Measurements from ENCODE around the gene AMER2. TPM values are rescaled to one million over a fixed set of nuclear protein-coding genes. Genes with fewer than 3 reads are reported as not detected.

Gene AMER2
- total and polyA plus RNA-seq, 3 experiments from 2014 or later = not detected

- H3K9me3 Mint-ChIP-seq = peaks cover 0 to 10% (median 2%) of the 10 kb centered on the region in 5 donors
- H3K36me3 ChIP-seq (ENCODE audit: insufficient read depth, low read length) = no peaks in the 10 kb centered on the region
- peaks cover 4% of the 10 kb centered on the region for H3K27me3 ChIP-seq (ENCODE audit: insufficient read depth, low read length, poor library complexity, severe bottlenecking)
- no peak overlapping the region for H3K4me3 ChIP-seq (ENCODE audit: low read length)
- no peaks in the 10 kb centered on the region for H3K36me3 Mint-ChIP-seq
- H3K27me3 Mint-ChIP-seq = peaks cover 41 to 81% of the 10 kb centered on the region in 2 donors
- CTCF ChIA-PET = no interaction called here
- POLR2A ChIA-PET = no interaction called here
- H3K9me3 ChIP-seq (ENCODE audit: low read length) = no peaks in the 10 kb centered on the region
- no peaks in the 10 kb centered on the region for H3K4me1 ChIP-seq (ENCODE audit: insufficient read depth, low read length)
- DNase-seq = no peak
- no peaks in the 10 kb centered on the region for H3K4me1 Mint-ChIP-seq
- no peak overlapping the region for H3K27ac Mint-ChIP-seq
- H3K4me3 Mint-ChIP-seq = no peak overlapping the region
- no peak overlapping the region for H3K27ac ChIP-seq (ENCODE audit: low read depth, low read length)
These were observed 6.9 kb upstream of the AMER2 start for GRCh38 chr13:25179011-25179410.

- Mint-ChIP-seq H3K9me3 (peaks cover 0 to 10% (median 2%) of the 10 kb centered on the region in 5 donors), H3K27me3 (peaks cover 42 to 82% of the 10 kb centered on the region in 2 donors), H3K4me3 (no peak overlapping the region), H3K27ac (no peak overlapping the region), H3K36me3 (no peaks in the 10 kb centered on the region), H3K4me1 (no peaks in the 10 kb centered on the region)
- Histone ChIP-seq H3K36me3 (ENCODE audit: insufficient read depth, low read length) (no peaks in the 10 kb centered on the region), H3K27me3 (ENCODE audit: insufficient read depth, low read length, poor library complexity, severe bottlenecking) (peaks cover 4% of the 10 kb centered on the region), H3K9me3 (ENCODE audit: low read length) (no peaks in the 10 kb centered on the region), H3K4me3 (ENCODE audit: low read length) (no peak overlapping the region), H3K4me1 (ENCODE audit: insufficient read depth, low read length) (no peaks in the 10 kb centered on the region), H3K27ac (ENCODE audit: low read depth, low read length) (no peak overlapping the region)
- ChIA-PET POLR2A (no interaction called here), CTCF (no interaction called here)
- no peak for DNase-seq
These were observed 6.0 kb upstream of the AMER2 start for GRCh38 chr13:25178070-25178469.

GRCh38 chr13:25177636-25178035 is 5.5 kb upstream of the AMER2 start:
- Histone ChIP-seq H3K27ac (ENCODE audit: low read depth, low read length) (no peak overlapping the region), H3K9me3 (ENCODE audit: low read length) (no peaks in the 10 kb centered on the region), H3K36me3 (ENCODE audit: insufficient read depth, low read length) (no peaks in the 10 kb centered on the region), H3K4me3 (ENCODE audit: low read length) (no peak overlapping the region), H3K27me3 (ENCODE audit: insufficient read depth, low read length, poor library complexity, severe bottlenecking) (no peaks in the 10 kb centered on the region), H3K4me1 (ENCODE audit: insufficient read depth, low read length) (no peaks in the 10 kb centered on the region)
- H3K27ac Mint-ChIP-seq = no peak overlapping the region
- no peak for DNase-seq
- no peaks in the 10 kb centered on the region for H3K36me3 Mint-ChIP-seq
- CTCF ChIA-PET = no interaction called here
- no peak overlapping the region for H3K4me3 Mint-ChIP-seq
- H3K9me3 Mint-ChIP-seq = peaks cover 0 to 10% (median 2%) of the 10 kb centered on the region in 5 donors
- POLR2A ChIA-PET = no interaction called here
- H3K4me1 Mint-ChIP-seq = no peaks in the 10 kb centered on the region
- peaks cover 42 to 81% of the 10 kb centered on the region in 2 donors for H3K27me3 Mint-ChIP-seq

GRCh38 chr13:25177012-25177411 is 4.9 kb upstream of the AMER2 start:
- peaks cover 4% of the 10 kb centered on the region for H3K27me3 ChIP-seq (ENCODE audit: insufficient read depth, low read length, poor library complexity, severe bottlenecking)
- H3K27ac Mint-ChIP-seq = no peak overlapping the region
- CTCF ChIA-PET = no interaction called here

GRCh38 chr13:25175431-25175830 is 3.3 kb upstream of the AMER2 start:
- Histone ChIP-seq H3K27me3 (ENCODE audit: insufficient read depth, low read length, poor library complexity, severe bottlenecking) (peaks cover 8% of the 10 kb centered on the region), H3K36me3 (ENCODE audit: insufficient read depth, low read length) (no peaks in the 10 kb centered on the region), H3K9me3 (ENCODE audit: low read length) (no peaks in the 10 kb centered on the region), H3K4me1 (ENCODE audit: insufficient read depth, low read length) (no peaks in the 10 kb centered on the region), H3K4me3 (ENCODE audit: low read length) (no peak overlapping the region), H3K27ac (ENCODE audit: low read depth, low read length) (no peak overlapping the region)
- Mint-ChIP-seq H3K27me3 (peaks cover 48 to 85% of the 10 kb centered on the region in 2 donors), H3K27ac (peak overlapping the region in 1 of 8 donors; percentile 12), H3K4me3 (no peak overlapping the region), H3K4me1 (peaks cover 9 to 13% (median 9%) of the 10 kb centered on the region in 3 donors), H3K36me3 (no peaks in the 10 kb centered on the region), H3K9me3 (peaks cover 0 to 12% (median 2%) of the 10 kb centered on the region in 5 donors)
- no peak for DNase-seq
- POLR2A ChIA-PET = no interaction called here
- CTCF ChIA-PET = no interaction called here

More at GRCh38 chr13:25177012-25177411, 4.9 kb upstream of the AMER2 start:
- H3K9me3 ChIP-seq (ENCODE audit: low read length) = no peaks in the 10 kb centered on the region
- H3K4me1 Mint-ChIP-seq = peaks cover under 1 to 2% (median 2%) of the 10 kb centered on the region in 3 donors
- H3K27ac ChIP-seq (ENCODE audit: low read depth, low read length) = no peak overlapping the region
- POLR2A ChIA-PET = no interaction called here
- H3K27me3 Mint-ChIP-seq = peaks cover 45 to 84% of the 10 kb centered on the region in 2 donors
- H3K36me3 ChIP-seq (ENCODE audit: insufficient read depth, low read length) = no peaks in the 10 kb centered on the region
- H3K4me3 Mint-ChIP-seq = no peak overlapping the region
- no peak for DNase-seq
- H3K36me3 Mint-ChIP-seq = no peaks in the 10 kb centered on the region
- H3K4me1 ChIP-seq (ENCODE audit: insufficient read depth, low read length) = no peaks in the 10 kb centered on the region
- peaks cover 0 to 10% (median 2%) of the 10 kb centered on the region in 5 donors for H3K9me3 Mint-ChIP-seq
- H3K4me3 ChIP-seq (ENCODE audit: low read length) = no peak overlapping the region

- ChIA-PET CTCF (no interaction called here), POLR2A (no interaction called here)
- Histone ChIP-seq H3K4me1 (ENCODE audit: insufficient read depth, low read length) (no peaks in the 10 kb centered on the region), H3K27me3 (ENCODE audit: insufficient read depth, low read length, poor library complexity, severe bottlenecking) (peaks cover 8% of the 10 kb centered on the region), H3K9me3 (ENCODE audit: low read length) (no peaks in the 10 kb centered on the region), H3K27ac (ENCODE audit: low read depth, low read length) (no peak overlapping the region), H3K4me3 (ENCODE audit: low read length) (no peak overlapping the region), H3K36me3 (ENCODE audit: insufficient read depth, low read length) (no peaks in the 10 kb centered on the region)
- Mint-ChIP-seq H3K36me3 (no peaks in the 10 kb centered on the region), H3K9me3 (peaks cover 0 to 12% (median under 1%) of the 10 kb centered on the region in 5 donors), H3K4me1 (peaks cover 9 to 13% (median 9%) of the 10 kb centered on the region in 3 donors), H3K27me3 (peaks cover 49 to 85% of the 10 kb centered on the region in 2 donors), H3K27ac (no peak overlapping the region), H3K4me3 (no peak overlapping the region)
- DNase-seq = no peak
These were observed 2.9 kb upstream of the AMER2 start for GRCh38 chr13:25175026-25175425.

GRCh38 chr13:25174304-25174703 is 2.2 kb upstream of the AMER2 start:
- H3K36me3 ChIP-seq (ENCODE audit: insufficient read depth, low read length) = no peaks in the 10 kb centered on the region
- no peak overlapping the region for H3K27ac ChIP-seq (ENCODE audit: low read depth, low read length)
- Mint-ChIP-seq H3K27ac (no peak overlapping the region), H3K27me3 (peaks cover 53 to 86% of the 10 kb centered on the region in 2 donors), H3K4me3 (no peak overlapping the region), H3K36me3 (no peaks in the 10 kb centered on the region), H3K9me3 (peaks cover 0 to 8% (median 0%) of the 10 kb centered on the region in 5 donors), H3K4me1 (peaks cover 9 to 13% (median 9%) of the 10 kb centered on the region in 3 donors)
- no peaks in the 10 kb centered on the region for H3K9me3 ChIP-seq (ENCODE audit: low read length)
- no peak overlapping the region for H3K4me3 ChIP-seq (ENCODE audit: low read length)
- ChIA-PET CTCF (no interaction called here), POLR2A (no interaction called here)
- no peaks in the 10 kb centered on the region for H3K4me1 ChIP-seq (ENCODE audit: insufficient read depth, low read length)
- peaks cover 8% of the 10 kb centered on the region for H3K27me3 ChIP-seq (ENCODE audit: insufficient read depth, low read length, poor library complexity, severe bottlenecking)
- DNase-seq = no peak

- peaks cover 9 to 13% (median 9%) of the 10 kb centered on the region in 3 donors for H3K4me1 Mint-ChIP-seq
- H3K9me3 Mint-ChIP-seq = peaks cover 0 to 3% (median 0%) of the 10 kb centered on the region in 5 donors
- ChIA-PET POLR2A (no interaction called here), CTCF (no interaction called here)
- H3K4me3 Mint-ChIP-seq = peak overlapping the region in 1 of 7 donors; percentile 32
- H3K36me3 Mint-ChIP-seq = no peaks in the 10 kb centered on the region
- DNase-seq = no peak
- H3K27me3 ChIP-seq (ENCODE audit: insufficient read depth, low read length, poor library complexity, severe bottlenecking) = peaks cover 10% of the 10 kb centered on the region
- H3K4me1 ChIP-seq (ENCODE audit: insufficient read depth, low read length) = no peaks in the 10 kb centered on the region
- H3K27me3 Mint-ChIP-seq = peaks cover 48 to 77% of the 10 kb centered on the region in 2 donors
- H3K27ac Mint-ChIP-seq = peak overlapping the region in 1 of 8 donors; percentile 61
- H3K36me3 ChIP-seq (ENCODE audit: insufficient read depth, low read length) = no peaks in the 10 kb centered on the region
- H3K4me3 ChIP-seq (ENCODE audit: low read length) = no peak overlapping the region
- H3K9me3 ChIP-seq (ENCODE audit: low read length) = no peaks in the 10 kb centered on the region
- H3K27ac ChIP-seq (ENCODE audit: low read depth, low read length) = no peak overlapping the region
These were observed 179 bp upstream of the AMER2 start for GRCh38 chr13:25172303-25172630.

- H3K36me3 ChIP-seq (ENCODE audit: insufficient read depth, low read length) = no peaks in the 10 kb centered on the region
- no peak overlapping the region for H3K4me3 ChIP-seq (ENCODE audit: low read length)
- POLR2A ChIA-PET = no interaction called here
- no peak for DNase-seq
- Mint-ChIP-seq H3K4me3 (peak overlapping the region in 2 of 7 donors; percentile 25 to 67), H3K27me3 (peaks cover 47 to 74% of the 10 kb centered on the region in 2 donors), H3K9me3 (peaks cover 0 to 3% (median 0%) of the 10 kb centered on the region in 5 donors), H3K36me3 (no peaks in the 10 kb centered on the region), H3K4me1 (peaks cover 9 to 13% (median 9%) of the 10 kb centered on the region in 3 donors), H3K27ac (no peak overlapping the region)
- H3K4me1 ChIP-seq (ENCODE audit: insufficient read depth, low read length) = no peaks in the 10 kb centered on the region
- no peak overlapping the region for H3K27ac ChIP-seq (ENCODE audit: low read depth, low read length)
- CTCF ChIA-PET = no interaction called here
- peaks cover 10% of the 10 kb centered on the region for H3K27me3 ChIP-seq (ENCODE audit: insufficient read depth, low read length, poor library complexity, severe bottlenecking)
- H3K9me3 ChIP-seq (ENCODE audit: low read length) = no peaks in the 10 kb centered on the region
These were observed 945 bp downstream of the AMER2 start for GRCh38 chr13:25171170-25171516.
